HG03280 (cell line): Measurements from ENCODE around the gene ADGRG3.

Experiments
- ATAC-seq: cut with Tn5 transposase; IDR thresholded peaks from one replicate; pipeline ENCODE4 v1.9.1; 2021; ENCODE audit warnings: mild to moderate bottlenecking, moderate library complexity; ENCODE audit not compliant: unreplicated experiment

ADGRG3 gene

GRCh38 chr16:57679767-57680482 lies 11.8 kb downstream of the ADGRG3 start:
- no peak for ATAC-seq

DNA sequence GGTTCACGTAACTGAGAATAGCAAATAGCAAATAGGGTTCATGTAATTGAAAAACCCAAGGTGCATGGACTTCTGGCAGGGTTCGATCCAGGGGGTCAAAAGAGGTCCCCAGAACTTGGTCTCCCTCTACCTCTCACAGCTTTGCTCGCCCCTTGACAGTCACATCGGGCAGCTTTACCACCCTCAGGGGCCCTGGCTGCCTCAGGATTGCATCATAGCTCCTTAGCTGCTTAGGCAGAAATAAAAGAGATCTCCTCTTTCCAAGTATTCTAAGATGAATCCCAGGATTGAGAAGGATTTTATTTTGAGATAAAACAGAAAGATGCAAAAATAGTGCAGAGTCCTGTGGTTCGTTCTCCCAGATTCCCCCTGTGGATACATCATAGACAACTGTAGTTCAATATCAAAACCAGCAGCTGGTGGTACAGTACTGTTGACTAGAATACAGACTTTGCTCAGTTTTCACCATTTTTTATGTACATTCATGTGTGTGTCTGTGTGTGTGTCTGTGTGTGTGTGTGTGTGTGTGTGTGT lies 12.8 kb downstream of the ADGRG3 start:
- no peak for ATAC-seq

GRCh38 chr16:57681950-57682728 lies 14.0 kb downstream of the ADGRG3 start:
- ATAC-seq = no peak

- no peak for ATAC-seq
Observed at GRCh38 chr16:57682809-57683635, 14.9 kb downstream of the ADGRG3 start.

DNA sequence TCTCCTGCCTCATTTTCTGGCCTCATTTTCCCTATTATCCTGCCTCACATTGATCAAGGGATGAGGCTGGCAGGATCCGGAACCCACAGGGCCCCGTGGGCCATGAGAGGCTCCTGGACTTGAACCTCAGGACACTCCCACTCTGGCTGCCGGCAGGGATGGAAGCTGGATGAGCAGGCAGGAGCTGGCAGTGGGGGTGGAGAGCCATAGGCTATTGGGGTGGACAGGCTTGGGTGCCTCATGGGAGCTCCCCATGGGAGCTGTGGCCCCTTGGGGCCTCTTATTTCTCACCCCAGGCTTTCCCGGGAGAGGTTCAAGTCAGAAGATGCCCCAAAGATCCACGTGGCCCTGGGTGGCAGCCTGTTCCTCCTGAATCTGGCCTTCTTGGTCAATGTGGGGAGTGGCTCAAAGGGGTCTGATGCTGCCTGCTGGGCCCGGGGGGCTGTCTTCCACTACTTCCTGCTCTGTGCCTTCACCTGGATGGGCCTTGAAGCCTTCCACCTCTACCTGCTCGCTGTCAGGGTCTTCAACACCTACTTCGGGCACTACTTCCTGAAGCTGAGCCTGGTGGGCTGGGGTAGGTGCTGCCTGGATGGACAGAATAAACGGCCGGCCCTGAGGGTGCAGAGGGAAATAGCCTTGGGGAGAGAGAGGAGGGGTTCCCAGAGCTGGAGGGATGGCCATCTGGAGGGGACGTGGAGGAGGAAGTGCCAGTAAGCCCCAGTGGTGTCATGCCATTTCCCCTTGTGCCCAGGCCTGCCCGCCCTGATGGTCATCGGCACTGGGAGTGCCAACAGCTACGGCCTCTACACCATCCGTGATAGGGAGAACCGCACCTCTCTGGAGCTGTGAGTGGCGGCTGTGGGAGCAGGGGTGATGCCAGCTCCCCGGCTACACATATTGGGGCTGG lies 15.8 kb downstream of the ADGRG3 start:
- ATAC-seq = no peak

DNA sequence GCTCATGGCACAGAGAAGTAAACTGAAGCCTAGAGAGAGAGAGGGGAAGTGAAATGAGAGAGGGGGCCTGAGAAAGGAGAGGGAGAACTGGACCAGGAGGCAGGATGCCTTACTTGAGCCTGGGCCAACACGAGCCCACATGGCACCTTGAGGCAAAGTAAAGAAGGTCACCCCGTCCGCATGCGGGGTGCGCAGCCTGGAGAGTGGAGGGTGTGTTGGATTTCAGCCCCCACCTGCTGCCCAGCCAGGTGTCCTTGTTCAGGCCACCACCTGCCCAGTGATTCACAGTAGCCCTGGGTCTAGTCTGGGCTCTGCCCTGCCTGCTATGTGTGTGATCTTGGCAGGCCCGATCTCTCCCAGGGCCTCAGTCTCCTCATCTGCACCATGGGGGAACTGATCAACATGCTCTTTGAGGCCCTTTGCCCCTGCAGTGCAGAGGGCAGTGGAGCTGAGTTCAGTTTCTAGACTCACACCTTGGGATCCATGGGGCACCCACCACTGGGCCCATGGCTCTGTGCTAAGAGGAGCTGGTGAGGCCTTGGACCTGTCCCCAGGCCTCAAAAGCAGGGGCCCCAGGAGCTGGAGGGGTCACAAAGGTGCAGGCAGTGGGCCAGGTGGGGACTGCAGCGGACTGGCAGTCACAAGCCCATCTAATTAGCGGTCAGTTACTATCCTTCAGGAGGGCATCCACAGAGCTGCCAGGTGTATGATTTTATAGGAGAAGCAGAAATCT lies 16.7 kb downstream of the ADGRG3 start:
- no peak for ATAC-seq

- ATAC-seq = no peak
Observed at GRCh38 chr16:57685633-57686032, 17.5 kb downstream of the ADGRG3 start.

GRCh38 chr16:57686577-57686976 lies 18.5 kb downstream of the ADGRG3 start:
- no peak for ATAC-seq

GRCh38 chr16:57687363-57687929 lies 19.3 kb downstream of the ADGRG3 start:
- ATAC-seq = no peak

DNA sequence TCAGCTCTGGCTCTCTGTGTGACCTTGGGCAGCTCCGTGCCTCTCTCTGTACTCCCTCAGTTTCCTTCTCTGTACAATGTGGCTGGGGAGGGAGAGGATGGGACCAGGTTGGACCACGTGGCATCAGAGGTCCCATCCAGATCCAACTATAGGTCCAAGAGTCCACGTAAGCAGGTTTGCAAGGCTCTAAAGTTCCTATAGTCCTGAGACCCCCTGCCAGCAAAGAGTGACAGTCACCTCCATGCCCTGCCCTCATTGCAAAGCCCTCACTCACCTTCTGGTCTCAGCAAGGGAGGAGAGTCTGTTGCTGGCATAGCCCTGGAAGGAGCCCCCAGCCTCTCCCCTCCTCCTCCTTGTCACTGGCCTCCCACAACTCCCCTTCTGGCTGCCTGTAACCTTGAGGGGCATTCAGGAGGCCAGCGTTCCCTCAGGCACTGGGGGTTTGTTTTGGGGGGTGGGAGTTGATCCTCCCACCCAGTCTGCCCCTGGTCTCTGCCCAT lies 20.4 kb downstream of the ADGRG3 start:
- no peak for ATAC-seq

DNA sequence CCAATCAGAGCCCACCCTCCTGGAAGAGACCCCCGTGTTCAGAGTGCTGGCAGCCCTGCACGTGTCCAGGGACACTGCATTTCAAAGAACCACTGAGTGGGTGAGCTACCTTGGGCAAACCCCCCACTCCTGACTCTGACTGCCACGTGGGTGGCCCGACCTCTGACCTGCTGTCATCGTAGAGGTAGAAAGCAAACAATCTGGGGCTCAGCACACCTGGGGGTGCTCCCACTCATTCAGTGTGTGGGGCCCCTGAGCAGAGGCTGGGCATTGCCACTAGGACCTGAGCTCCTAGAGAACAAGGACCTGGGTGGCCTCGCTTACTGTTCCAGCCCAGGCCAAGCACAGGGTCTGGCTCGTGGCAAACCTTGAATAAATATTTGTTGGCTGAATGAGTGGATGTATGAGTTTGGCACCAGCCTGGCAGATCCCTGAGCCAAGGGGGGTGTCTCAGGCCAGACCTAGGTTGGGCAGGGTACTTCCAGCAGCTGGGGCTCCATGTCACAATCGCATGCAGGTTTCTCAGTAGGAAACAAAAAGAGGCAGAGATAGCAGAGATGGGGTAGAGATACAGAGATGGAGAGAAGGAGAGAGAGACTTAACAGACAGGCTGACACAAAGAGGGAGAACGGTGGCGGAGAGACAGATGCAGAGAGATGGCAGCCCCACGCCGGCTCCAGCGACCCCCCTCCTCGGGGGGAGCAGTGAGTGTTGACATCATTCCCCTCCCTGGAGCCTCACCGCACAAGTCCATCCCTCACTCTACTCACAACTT lies 21.1 kb downstream of the ADGRG3 start:
- ATAC-seq = no peak

- no peak for ATAC-seq
Observed at GRCh38 chr16:57689762-57690558, 21.9 kb downstream of the ADGRG3 start.

- no peak for ATAC-seq
Observed at GRCh38 chr16:57690782-57691471, 22.8 kb downstream of the ADGRG3 start.

DNA sequence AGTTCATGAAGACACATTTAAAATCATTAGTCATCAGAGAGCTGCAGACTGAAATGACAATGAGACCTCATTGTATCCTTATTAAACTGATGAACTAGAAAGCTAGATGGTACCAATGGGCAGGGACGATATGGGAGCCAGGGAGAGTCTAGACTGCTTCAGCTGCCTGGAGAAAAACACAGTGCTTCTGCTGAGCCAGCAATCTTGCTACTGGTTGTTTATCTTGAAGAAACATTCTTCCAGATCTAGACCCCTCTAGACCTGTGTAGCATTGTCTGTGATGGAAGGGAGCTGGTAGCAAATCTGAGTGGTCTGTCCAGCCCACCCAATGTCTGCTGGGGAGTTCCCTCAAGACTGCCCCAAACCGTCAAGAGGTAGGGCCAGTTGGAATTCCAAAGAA lies 24.5 kb downstream of the ADGRG3 start:
- ATAC-seq = no peak

DNA sequence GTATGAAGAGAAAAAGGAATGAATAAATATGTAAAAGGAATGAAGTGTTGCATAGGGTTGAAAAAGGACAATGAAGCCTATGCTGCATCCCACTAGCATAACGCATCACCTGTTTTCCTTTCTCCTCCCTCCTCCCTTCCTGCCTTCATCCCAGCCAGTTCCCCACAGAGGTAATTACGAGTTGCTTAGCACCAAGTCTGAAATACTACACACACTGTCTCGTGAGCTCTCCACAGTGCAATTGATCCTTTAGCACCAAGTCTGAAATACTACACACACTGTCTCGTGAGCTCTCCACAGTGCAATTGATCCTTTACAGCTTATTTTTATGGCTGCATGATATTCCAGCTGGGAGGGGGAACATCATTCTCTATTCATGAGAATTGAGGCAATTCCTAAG lies 25.4 kb downstream of the ADGRG3 start:
- ATAC-seq = no peak

DNA sequence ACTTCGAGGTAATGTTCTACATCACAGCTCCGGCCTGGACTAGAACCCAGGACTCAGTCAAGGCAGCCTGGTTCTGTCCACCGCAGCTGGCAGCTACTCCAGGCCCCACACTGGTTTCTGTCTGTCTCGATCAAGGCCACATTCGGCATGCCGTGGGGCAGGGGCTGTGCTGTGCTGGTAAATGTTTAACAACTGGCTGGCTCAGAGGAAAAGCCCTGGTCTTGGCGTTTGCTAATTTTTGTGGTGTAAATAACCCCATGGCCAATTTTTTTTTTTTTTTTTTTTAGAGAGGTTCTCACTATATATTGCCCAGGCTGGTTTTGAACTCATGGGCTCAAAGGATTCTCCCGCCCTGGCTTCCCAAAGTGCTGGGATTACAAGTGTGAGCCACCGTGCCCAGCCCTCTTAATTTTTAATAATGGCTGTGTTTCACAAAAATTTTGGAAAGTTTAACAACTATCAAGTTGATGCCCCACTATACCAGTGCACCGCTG lies 26.2 kb downstream of the ADGRG3 start:
- ATAC-seq = no peak
